Activated T-cell treated with anti-CD3 and anti-CD28 coated beads for 48 hours (primary cell): ENCODE measurements around the gene JMJD1C.

ENCODE experiments used
- DNase-seq: peaks from one replicate; pipeline ENCODE4 v3.0.0-alpha.2; 2020; ENCODE audit warnings: low read depth

JMJD1C gene

GRCh38 chr10:63438506-63439498 is 27.0 kb downstream of the JMJD1C start:
- DNase-seq = no peak

DNA sequence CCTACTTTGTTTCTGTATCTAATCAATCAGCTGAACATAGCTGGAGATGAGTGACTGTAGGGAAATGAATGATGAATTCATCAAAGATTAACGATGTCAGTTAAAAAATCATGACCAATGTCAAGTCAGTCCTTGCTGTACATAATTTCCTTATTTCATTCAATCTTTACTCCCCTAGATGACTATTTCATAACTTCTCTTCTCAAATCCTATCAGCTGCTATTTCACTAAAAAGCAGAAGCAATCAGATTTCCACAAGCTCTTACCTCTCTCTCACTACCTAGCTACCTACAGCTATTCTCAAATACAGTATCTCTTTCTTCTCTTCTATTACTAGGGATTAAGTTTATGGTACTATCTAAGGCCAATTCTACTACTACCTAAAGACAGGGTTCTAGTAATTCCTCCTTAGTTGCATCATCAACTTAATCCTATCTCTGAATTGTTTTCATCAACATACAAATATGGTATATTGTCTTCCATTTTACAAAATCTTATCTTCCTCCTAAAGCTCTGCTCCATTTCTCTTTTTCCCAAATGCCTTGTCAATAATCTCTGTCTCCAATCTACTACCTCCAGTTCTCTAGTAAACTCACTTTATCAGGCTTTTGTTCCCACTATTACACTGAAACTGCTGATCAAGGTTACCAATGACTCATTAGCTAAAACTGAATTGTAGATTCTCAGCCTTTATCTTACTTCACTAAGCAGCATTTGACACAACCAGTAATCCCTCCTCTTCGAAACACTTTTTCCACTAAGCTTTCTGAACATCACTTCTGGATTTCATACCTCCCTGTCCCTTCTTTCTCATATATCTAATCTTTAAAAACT is 28.4 kb downstream of the JMJD1C start:
- no peak for DNase-seq

GRCh38 chr10:63436225-63436624 is 29.6 kb downstream of the JMJD1C start:
- DNase-seq = no peak

- no peak for DNase-seq
Observed at GRCh38 chr10:63434866-63435854, 30.6 kb downstream of the JMJD1C start.

DNA sequence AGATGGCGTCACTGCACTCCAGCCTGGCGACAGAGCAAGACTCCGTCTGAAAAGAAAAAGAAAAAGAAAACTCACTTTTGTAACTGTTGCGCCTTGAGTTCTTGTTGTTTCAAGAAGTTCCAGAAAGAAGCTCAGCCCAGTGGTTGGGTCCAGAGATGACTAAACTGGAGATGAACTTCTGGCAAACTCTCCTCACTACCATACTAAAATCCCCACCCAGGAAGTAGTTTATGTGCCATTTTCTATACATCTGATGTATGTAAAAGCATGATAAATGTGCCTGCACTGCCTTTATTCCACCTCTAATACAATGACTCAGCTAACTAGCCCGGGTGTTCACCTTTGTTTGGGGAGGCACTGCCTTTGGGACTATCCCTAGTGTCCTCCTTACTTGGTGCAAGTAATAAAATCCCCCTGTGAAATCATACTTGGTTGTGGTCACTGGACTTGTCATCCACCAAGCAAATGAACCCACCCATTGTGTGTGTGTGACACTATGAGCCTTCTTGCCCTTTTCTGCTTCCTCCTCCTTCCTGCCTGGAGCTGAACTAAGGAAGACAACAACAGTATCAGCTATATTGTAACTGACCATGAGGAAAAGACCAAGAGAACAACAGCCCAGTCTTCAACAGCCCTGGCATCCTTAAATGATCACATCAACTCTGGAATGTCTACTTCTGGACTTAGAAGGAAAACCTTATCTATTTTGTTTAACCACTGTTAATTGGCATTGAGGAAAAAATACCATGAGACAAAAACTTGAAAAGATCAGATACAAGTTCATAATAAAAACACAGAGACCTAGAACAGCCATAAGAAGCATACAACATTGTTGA is 33.6 kb downstream of the JMJD1C start:
- no peak for DNase-seq

GRCh38 chr10:63430999-63431356 is 34.8 kb downstream of the JMJD1C start:
- DNase-seq = no peak

GRCh38 chr10:63430091-63430998 is 35.4 kb downstream of the JMJD1C start:
- no peak for DNase-seq

DNA sequence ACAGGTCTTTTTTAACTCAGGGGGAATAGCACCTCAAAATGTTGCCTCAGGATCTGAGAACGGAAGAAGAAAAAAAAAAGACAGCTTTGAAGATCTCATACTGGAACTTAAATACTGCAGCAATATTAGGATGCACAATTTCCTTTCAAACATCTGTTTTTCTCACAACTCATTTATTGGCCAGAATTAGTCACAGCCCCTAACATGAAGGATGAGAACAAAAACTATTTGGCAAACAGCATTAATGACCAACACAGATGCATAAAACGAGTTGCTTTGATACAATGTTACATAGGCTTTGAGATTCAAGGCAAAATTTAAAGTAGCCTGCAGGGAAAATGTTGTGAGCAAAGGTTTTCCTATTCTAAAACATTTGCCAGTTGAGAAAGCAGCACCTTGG is 36.5 kb downstream of the JMJD1C start:
- DNase-seq = no peak

- no peak for DNase-seq
Observed at GRCh38 chr10:63427013-63427412, 38.8 kb downstream of the JMJD1C start.

DNA sequence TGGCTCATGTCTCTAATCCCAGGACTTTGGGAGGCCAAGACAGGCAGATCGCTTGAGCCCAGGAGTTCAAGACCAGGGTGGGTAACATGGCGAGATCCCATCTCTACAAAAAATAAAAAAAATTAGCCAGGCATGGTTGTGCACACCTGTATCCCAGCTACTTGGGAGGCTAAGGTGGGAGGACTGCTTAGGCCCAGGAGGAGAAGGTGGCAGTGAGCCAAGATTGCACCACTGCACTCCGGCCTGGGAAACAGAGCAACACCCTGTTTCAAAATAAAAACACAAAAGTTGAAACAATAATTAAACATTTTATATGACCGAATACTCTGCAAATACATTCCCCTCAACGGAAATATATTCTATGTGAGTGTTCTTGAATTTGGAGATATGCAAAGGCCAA is 40.3 kb downstream of the JMJD1C start:
- DNase-seq = no peak

- DNase-seq = no peak
Observed at GRCh38 chr10:63424576-63424975, 41.2 kb downstream of the JMJD1C start.

DNA sequence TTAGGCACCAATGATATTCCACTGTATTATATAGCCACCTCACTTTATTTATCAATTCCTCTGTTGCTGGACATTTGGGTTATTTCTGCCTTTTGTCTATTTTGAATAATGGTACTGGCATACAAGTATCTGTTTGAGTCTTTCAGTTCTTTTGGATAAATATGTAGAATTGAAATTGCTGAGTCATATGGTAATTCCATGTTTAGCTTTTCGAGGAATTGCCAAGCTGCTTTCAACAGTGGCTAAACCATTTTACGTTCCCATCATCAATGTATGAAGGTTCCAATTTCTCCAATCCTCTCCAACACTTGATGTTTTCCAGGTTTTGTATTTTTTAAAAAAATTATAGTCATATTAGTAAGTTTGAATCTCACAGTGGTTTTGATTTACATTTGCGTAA is 42.3 kb downstream of the JMJD1C start:
- no peak for DNase-seq

DNA sequence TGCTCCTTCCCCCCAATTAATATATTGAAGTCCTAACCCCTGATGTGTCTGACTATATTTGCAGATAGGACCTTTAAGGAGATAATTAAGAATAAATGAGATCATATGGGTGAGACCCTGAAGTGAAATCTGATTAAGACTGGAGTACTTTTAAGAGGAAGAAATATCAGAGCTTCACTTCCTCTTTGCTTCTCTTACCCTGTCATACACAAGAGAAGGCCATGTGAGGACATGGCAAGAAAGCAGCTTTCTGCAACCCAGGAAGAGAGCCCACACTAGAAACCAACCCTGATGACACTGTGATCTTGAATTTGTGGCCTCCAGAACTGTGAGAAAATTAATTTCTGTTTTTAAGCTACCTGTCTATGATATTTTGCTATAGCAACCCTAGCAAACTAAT is 44.2 kb downstream of the JMJD1C start:
- DNase-seq = no peak

DNA sequence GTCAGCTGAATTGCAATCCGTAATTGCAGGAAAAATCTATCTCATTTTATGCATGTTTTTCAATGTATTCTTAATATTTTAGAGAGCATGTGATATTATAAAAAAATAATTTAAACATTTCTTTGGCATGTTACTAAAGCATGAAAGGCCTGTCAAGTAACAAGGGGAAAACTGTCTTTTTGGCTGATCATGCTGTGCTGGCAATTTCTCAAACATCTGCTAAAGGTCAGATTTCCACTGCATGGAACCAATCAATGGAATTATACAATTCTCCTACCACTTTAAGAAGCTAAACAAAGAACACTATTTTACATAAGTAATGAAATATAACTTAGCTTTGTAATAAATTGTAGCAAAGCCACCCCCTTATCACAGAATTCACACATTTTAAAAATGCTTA is 49.4 kb downstream of the JMJD1C start:
- DNase-seq = no peak

- no peak for DNase-seq
Observed at GRCh38 chr10:63415640-63416244, 50.0 kb downstream of the JMJD1C start.

DNA sequence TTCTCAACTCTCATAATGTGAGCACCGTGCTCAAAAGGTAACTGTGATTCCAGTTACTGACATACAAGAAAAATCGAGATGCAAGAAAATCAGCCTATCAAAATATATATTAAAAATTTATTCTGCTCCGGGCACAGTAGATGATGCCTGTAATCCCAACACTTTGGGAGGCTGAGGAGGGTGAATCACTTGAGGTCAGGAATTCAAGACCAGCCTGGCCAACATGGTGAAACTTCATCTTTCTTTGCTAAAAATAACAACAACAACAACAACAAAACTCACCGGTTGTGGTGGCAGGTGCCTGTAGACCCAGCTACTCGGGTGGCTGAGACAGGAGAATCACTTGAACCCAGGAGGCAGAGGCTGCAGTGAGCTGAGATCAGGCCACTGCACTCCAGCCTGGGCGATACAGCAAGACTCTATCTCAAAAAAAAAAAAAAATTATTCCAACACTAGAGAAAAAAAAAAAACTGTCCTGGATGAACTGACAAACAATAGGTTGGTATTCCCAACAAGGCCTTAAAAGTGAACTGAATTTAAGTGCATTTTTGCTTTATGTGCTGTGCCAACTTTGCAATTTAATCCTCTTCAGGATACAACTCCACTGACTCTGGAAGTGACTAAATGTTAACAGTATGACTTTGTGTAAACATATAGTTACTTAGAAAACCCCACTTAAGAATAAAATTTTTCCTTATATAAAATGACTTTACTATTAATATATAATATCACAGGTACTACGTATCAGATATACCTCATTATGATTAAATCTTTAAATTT is 51.1 kb downstream of the JMJD1C start:
- no peak for DNase-seq

- DNase-seq = no peak
Observed at GRCh38 chr10:63413429-63413828, 52.3 kb downstream of the JMJD1C start.

GRCh38 chr10:63412304-63412703 is 53.5 kb downstream of the JMJD1C start:
- DNase-seq = no peak

- DNase-seq = no peak
Observed at GRCh38 chr10:63410633-63411032, 55.1 kb downstream of the JMJD1C start.
